Measurements from ENCODE around the gene PRPH2.

DNA sequence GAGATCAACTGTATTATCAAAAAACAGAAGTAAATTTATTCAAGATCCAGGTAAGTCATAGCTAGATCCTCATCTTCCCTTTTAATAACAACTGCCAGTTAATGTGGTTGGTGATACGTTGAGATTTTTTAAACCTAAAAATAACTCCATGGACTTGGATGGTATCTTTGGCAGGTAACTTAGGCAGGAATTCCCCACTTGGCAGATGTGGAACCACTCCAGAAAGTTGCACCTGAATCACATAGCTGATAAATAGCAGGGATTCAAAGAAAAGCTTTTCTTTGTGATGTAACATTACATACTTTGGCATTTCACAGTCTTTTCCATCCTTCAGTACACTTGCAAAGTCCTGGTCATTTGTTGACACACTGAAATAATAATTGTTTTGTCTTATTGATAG is 62.6 kb downstream of the PRPH2 start:
- TF ChIP-seq CHD2 (IDR thresholded peaks at IDR 0.05; ENCODE audit: low read length, partially characterized antibody), result no peak
- no peak for TF ChIP-seq POLR2AphosphoS5 (IDR thresholded peaks at IDR 0.05; ENCODE audit: low read depth, low read length)
- TF ChIP-seq EP300 (IDR thresholded peaks at IDR 0.05; ENCODE audit: borderline replicate concordance in 1 of 2, low read depth in 1 of 2, low read length in 1 of 2), result no peak
- TF ChIP-seq GABPA (IDR thresholded peaks at IDR 0.05; ENCODE audit: low read depth), result no peak
- no peak for TF ChIP-seq EZH2phosphoT487 (IDR thresholded peaks at IDR 0.05; ENCODE audit: borderline replicate concordance, low read depth)
- TF ChIP-seq SMC3 (IDR thresholded peaks at IDR 0.05; ENCODE audit: low read depth, low read length), result no peak

Measured in SK-N-SH (cell line).